HUDEP-2 (cell line): ENCODE data around the gene AIDA.
"Not testable (repeated sequence)": the region's sequence is repeated elsewhere in the genome, so short reads cannot be mapped to it uniquely, and the experiment has no call there.

ENCODE experiments used
- DNase-seq, 76 experiments: peaks; one replicate each; lab custom pipeline; 2025; ENCODE audit not compliant: unreplicated experiment in 76 of 76; lab: John Stamatoyannopoulos, UW

AIDA gene

GRCh38 chr1:222713091-222713961, 1.0 kb upstream of the AIDA start:
- DNase-seq = peak in 75 of 76 experiments; percentile 33 to 90 (median 80)

- peak; percentile 17 to 88 (median 74) for DNase-seq
Measured at GRCh38 chr1:222711319-222712252, 705 bp downstream of the AIDA start.

GRCh38 chr1:222709700-222710153, 2.6 kb downstream of the AIDA start:
- DNase-seq = peak in 36 of 76 experiments; percentile 1 to 62 (median 24)

- DNase-seq = no peak
Measured at GRCh38 chr1:222706815-222707214, 5.5 kb downstream of the AIDA start.

- DNase-seq = no peak
Measured at GRCh38 chr1:222704260-222704659, 8.0 kb downstream of the AIDA start.

- DNase-seq = no peak
Measured at GRCh38 chr1:222702210-222702609, 10.1 kb downstream of the AIDA start.

GRCh38 chr1:222697826-222698225, 14.5 kb downstream of the AIDA start:
- DNase-seq = no peak

- no peak for DNase-seq
Measured at GRCh38 chr1:222697203-222697602, 15.1 kb downstream of the AIDA start.

- no peak for DNase-seq
Measured at GRCh38 chr1:222696741-222697140, 15.6 kb downstream of the AIDA start.

GRCh38 chr1:222694927-222695326, 17.4 kb downstream of the AIDA start:
- no peak for DNase-seq

- DNase-seq = no peak
Measured at GRCh38 chr1:222691016-222691415, 21.3 kb downstream of the AIDA start.

- no peak for DNase-seq
Measured at GRCh38 chr1:222680080-222680479, 32.2 kb downstream of the AIDA start.

GRCh38 chr1:222670110-222670509, 42.2 kb downstream of the AIDA start:
- DNase-seq = no peak

GRCh38 chr1:222669107-222669506, 43.2 kb downstream of the AIDA start:
- not testable (repeated sequence) for DNase-seq

GRCh38 chr1:222668184-222668583, 44.1 kb downstream of the AIDA start:
- DNase-seq = not testable (repeated sequence)

- no peak for DNase-seq
Measured at GRCh38 chr1:222665964-222666363, 46.3 kb downstream of the AIDA start.

GRCh38 chr1:222663431-222663934, 48.8 kb downstream of the AIDA start:
- DNase-seq = no peak

GRCh38 chr1:222657899-222658298, 54.4 kb downstream of the AIDA start:
- no peak for DNase-seq

- no peak for DNase-seq
Measured at GRCh38 chr1:222656391-222657155, 55.7 kb downstream of the AIDA start.

GRCh38 chr1:222654849-222655248, 57.4 kb downstream of the AIDA start:
- DNase-seq = peak in 37 of 76 experiments; percentile 2 to 68 (median 13)
